Lower leg skin (tissue), 3 donors: ENCODE data around the gene R3HDM2.

ENCODE experiments used
- CTCF ChIP-seq, 3 donors: fragments of 450-650 bp; IDR thresholded peaks; one replicate each; pipeline ENCODE4 v1.5.1; 2016; ENCODE audit warnings: antibody characterized with exemption in 3 of 3, mild to moderate bottlenecking in 3 of 3, moderate library complexity in 2 of 3
- POLR2A ChIP-seq, 2 donors: fragments of 450-650 bp; IDR thresholded peaks; one replicate each; pipeline ENCODE4 v1.6.1; 2016 to 2017; ENCODE audit warnings: antibody characterized with exemption in 2 of 2, mild to moderate bottlenecking in 1 of 2, moderate library complexity in 1 of 2

- TF ChIP-seq CTCF (IDR thresholded peaks at IDR 0.05) (no peak), POLR2A (IDR thresholded peaks at IDR 0.05) (no peak)
Observed at GRCh38 chr12:57460468-57460784, 29.6 kb upstream of the R3HDM2 start.
